ENCODE measurements around the gene PPP1R9A. TPM values are rescaled to one million over a fixed set of nuclear protein-coding genes. Genes with fewer than 3 reads are reported as not detected.

PPP1R9A gene
- total RNA-seq, 1 experiment from 2014 or later, result 5.5 TPM

DNA sequence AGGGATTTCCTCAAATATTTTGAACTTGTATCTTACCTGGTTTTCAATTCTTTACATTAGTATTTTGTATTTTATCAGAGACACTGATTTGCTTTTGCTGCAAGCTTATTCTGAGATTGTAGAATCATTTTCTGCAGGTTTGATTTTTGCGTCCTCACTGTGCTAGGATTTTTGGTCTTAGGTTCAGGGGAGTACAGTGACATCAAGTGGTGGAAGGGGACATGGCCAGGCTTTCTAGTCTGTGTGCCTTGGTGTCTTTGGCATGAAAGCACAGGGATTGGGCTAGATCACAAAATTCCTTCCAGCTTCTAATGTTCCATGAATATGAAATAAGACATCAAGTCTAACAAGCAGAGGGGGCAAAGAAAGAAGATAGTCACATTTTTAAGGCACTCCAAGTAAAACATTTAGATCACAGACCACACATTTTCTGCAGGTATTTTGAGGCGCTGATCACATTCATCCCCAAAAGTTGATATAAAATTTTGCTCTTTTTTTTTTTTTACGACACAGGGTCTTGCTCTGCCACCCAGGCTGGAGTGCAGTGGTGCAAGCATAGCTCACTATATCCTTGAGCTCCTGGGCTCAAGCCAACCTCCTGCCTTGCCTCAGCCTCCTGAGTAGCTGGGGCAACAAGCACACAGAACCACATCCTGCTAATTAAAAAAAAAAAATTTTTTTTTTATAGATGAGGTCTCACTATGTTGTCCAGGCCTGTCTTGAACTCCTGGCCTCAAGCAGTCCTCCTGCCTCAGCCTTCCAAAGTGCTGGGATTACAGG, 292.6 kb downstream of the PPP1R9A start:
- peak; percentile 75 for DNase-seq (ENCODE audit: low spot score)

DNA sequence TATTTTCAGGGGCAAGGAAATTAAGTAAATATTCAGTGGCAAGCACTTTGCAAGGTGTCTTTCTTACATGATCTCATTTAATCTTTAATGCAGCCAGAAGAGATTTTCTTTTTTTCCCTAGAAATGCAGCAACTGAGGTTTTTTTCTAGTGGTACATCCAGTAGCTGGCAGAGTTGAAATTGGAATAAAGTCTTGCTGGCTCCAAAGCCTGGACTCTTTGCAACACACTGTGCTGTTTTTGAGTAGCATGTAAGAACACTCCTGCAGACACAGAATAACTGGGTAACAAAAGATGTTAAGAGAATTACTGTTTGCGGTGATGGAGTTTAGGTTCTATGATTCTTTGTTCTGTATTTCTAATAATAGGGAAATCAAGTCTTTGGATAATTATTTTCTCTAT, 293.3 kb downstream of the PPP1R9A start:
- no peak for DNase-seq (ENCODE audit: low spot score)

GRCh38 chr7:95201727-95202126, 294.3 kb downstream of the PPP1R9A start:
- no peak for DNase-seq (ENCODE audit: low spot score)

- DNase-seq (ENCODE audit: low spot score), result no peak
Observed at GRCh38 chr7:95204618-95205017, 297.2 kb downstream of the PPP1R9A start.

GRCh38 chr7:95205665-95206225, 298.4 kb downstream of the PPP1R9A start:
- no peak for DNase-seq (ENCODE audit: low spot score)

GRCh38 chr7:95209276-95209675, 301.9 kb downstream of the PPP1R9A start:
- no peak for DNase-seq (ENCODE audit: low spot score)

GRCh38 chr7:95209788-95210187, 302.4 kb downstream of the PPP1R9A start:
- DNase-seq (ENCODE audit: low spot score), result no peak

- DNase-seq (ENCODE audit: low spot score), result no peak
Observed at GRCh38 chr7:95213148-95213547, 305.8 kb downstream of the PPP1R9A start.

GRCh38 chr7:95213809-95214492, 306.6 kb downstream of the PPP1R9A start:
- DNase-seq (ENCODE audit: low spot score), result no peak

GRCh38 chr7:95219721-95220120, 312.3 kb downstream of the PPP1R9A start:
- DNase-seq (ENCODE audit: low spot score), result no peak

DNA sequence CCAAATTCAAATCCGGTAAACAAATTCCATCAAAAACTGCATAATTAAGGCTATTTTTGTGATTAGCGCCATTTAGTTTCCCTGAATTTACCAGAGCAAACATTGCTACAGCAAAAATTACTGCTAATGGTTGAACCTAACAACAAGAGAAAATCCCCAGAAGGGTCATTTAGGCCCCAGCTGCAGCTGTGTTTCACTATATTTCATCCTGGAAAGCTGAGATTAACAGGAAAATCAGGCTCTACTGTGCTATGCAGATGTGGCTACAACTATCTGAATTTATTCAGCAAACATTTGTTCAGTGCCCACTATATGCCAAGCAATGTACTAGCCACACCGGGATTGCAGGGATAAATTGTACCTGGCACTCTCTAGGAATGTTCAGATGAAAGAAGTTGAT, 312.9 kb downstream of the PPP1R9A start:
- DNase-seq (ENCODE audit: low spot score), result no peak

DNA sequence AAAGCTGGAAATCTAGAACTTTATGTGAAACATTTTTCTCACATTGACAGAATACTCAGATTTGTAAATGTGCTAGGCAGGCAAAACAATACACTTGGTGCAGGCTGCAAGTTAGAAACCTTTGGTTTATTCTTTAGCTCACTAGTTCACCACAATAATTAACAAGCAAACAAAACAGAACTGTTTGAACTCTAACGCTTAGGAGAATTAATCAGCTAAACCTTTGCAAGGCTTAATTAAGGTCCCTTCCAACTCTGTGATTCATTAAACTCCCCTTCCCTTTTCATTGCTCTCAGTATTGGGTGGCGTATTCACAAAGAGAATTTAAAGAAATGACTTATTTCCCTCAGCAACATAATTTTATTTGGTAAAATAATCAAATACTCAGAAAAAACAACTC, 317.9 kb downstream of the PPP1R9A start:
- DNase-seq (ENCODE audit: low spot score), result no peak

- DNase-seq (ENCODE audit: low spot score), result no peak
Observed at GRCh38 chr7:95229301-95229700, 321.9 kb downstream of the PPP1R9A start.

GRCh38 chr7:95238252-95238943, 331.0 kb downstream of the PPP1R9A start:
- no peak for DNase-seq (ENCODE audit: low spot score)

DNA sequence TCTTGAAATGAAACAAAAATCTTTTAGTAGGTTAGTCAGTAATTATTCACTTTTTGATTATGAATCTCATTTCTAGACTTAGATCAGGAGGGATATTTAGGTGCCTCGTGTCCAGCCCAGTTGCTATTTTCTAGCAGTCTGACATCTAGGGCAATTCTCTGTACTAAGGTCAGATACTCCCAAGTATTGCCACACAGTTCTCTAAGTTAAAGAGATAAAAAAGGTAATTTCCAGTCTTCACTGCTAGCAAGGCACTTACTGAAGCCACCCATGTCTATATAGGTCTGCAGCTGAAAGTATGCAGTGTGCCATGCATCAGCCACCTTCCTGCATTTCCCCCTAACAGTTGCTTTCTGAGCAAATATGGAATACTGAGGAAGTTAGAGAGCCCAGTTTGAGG, 333.5 kb downstream of the PPP1R9A start:
- DNase-seq (ENCODE audit: low spot score), result no peak

GRCh38 chr7:95242266-95242665, 334.9 kb downstream of the PPP1R9A start:
- no peak for DNase-seq (ENCODE audit: low spot score)

- no peak for DNase-seq (ENCODE audit: low spot score)
Observed at GRCh38 chr7:95244616-95245015, 337.2 kb downstream of the PPP1R9A start.

GRCh38 chr7:95245828-95246500, 338.6 kb downstream of the PPP1R9A start:
- no peak for DNase-seq (ENCODE audit: low spot score)

GRCh38 chr7:95246831-95247370, 339.5 kb downstream of the PPP1R9A start:
- DNase-seq (ENCODE audit: low spot score), result peak; percentile 79

DNA sequence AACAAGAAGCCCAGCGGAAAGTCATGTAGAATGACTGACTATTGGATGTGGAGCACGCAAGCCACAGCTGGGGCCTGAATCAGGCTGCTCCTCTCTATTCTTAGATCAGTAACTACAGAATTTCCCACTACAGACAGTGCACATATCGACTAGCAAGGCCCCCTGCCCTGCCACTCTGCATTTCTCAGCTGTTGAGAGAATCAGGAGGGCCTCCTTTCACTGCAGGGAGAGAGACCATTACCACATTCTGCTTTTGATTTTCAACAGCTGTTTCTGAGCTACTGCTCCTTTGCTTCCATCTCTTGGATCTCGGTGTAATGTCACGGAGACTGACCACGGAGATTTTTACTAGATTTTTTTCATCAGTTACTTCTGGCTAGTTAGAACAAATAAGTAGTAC, 343.2 kb downstream of the PPP1R9A start:
- DNase-seq (ENCODE audit: low spot score), result no peak

DNA sequence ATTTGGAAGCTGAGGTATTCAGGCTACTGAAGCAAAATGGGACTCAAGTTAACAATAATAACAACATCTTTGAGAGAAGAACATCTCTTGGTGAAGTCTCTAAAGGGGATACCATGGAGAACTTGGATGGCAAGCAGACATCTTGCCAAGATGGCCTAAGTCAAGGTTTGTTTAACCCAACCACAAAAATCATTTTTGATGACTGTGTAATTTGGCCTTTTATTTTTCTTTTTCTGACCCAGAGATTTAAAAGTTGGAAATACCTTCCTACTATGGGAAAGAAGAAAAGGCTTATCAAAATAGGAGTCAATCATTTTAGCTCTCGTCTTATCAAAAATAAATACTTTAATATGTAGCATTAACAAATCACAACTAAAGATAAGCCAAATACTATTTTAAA, 344.6 kb downstream of the PPP1R9A start:
- DNase-seq (ENCODE audit: low spot score), result no peak

All from HT-29 (cell line).